SHP77 treated with DMSO at 0.1 percent for 48 hours (cell line): ENCODE measurements around the gene MAGEA9.
"Not testable (repeated sequence)": the region's sequence is repeated elsewhere in the genome, so short reads cannot be mapped to it uniquely, and the experiment has no call there.

ENCODE experiments used
- DNase-seq: peaks from one replicate; lab custom pipeline; 2025; lab: John Stamatoyannopoulos, UW

The MAGEA9 gene

GRCh38 chrX:149807747-149808458 lies 26.2 kb downstream of the MAGEA9 start:
- DNase-seq: no peak

GRCh38 chrX:149818652-149819051 lies 36.9 kb downstream of the MAGEA9 start:
- DNase-seq: no peak

DNA sequence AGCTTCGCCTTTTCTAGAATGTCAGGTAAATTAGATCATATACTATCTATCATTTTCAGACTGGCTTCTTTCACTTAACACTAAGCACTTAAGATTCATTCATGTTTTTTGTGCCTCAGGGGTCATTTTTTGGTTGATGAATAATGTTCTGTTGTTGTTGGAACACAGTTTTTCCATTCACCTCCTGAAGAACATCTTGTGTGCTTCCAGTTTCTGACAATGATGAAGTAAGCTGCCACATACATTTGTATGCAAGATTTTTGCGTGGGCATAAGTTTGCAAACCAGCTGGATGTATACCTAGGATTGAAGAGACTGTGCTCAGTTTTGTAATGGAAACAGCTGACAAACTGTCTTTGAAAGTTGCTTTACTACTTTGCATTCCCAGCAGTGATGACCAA lies 37.6 kb downstream of the MAGEA9 start:
- DNase-seq: no peak

GRCh38 chrX:149825424-149825823 lies 43.7 kb downstream of the MAGEA9 start:
- DNase-seq: peak; percentile 2

DNA sequence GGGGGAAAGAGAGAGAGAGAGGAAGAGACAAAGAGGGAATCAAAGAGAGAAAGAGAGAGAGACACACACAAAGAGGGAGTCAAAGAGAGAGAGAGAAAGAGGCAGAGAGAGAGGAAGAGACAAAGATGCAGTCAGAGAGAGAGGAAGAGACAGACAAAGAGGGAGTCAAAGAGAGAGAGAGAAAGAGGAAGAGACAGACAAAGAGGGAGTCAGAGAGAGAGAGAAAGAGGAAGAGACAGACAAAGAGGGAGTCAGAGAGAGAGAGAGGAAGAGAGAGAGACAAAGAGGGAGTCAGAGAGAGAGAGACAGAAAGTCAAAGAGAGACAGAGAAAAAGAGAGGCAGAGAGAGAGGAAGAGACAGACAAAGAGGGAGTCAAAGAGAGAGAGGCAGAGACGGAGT lies 45.5 kb downstream of the MAGEA9 start:
- no peak for DNase-seq

GRCh38 chrX:149829751-149830191 lies 48.0 kb downstream of the MAGEA9 start:
- no peak for DNase-seq

DNA sequence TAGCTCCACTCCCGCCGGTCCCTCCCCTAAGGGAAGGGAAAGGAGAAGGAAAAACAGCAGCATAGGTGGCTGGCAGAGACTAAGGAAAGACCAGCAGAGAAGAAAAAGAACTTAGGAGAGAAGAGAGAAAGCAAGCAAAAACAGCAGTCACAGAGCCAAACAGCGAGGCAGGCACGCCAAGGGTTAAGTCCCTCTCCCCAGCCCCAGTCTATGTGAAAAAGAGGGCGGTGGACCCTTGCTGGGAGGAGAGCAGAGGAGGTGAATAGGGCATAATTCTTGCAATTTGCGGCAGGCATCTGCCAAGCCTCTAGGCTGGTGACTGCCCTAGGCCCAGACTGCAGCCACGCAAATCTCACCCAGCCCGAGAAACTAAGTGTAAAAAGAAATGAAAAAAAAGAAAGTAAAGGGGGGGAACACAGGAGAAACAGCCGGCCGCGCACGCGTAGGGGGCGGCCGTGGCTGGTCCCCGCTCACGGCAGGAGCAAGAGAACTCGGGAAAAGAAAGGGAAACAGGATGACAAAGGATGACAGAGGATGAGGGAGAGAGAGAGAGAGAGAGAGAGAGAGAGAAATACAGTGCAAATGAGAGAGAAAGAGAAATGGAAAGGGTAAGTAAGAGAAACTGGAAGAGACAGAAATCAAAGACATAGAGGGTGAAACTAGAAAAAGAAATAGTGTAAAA lies 48.6 kb downstream of the MAGEA9 start:
- DNase-seq: no peak

GRCh38 chrX:149831473-149831872 lies 49.7 kb downstream of the MAGEA9 start:
- no peak for DNase-seq

DNA sequence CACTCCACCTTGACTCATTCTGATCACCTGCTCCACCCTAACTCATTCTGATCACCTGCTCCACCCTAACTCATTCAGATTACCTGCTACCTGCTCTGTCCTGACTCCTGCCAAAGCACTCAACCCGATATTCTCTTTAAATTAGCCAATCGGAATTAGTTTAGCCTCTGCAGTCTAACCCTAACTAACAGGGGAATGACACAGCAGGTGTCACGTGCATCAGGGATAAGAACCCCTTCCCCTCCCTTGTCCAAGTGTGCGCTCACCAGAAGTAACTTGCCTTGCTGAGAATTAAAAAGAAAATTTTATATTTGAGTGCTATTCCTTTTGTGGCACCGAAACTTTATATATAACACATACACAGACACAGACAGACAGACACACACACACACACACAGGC lies 55.0 kb downstream of the MAGEA9 start:
- DNase-seq: not testable (repeated sequence)

GRCh38 chrX:149837167-149837566 lies 55.4 kb downstream of the MAGEA9 start:
- no peak for DNase-seq
